Measurements from ENCODE around the gene RREB1. TPM values are rescaled to one million over a fixed set of nuclear protein-coding genes. Genes with fewer than 3 reads are reported as not detected.

RREB1 gene
- total and polyA plus RNA-seq, 2 donors = 9.2 to 13.3 TPM

GRCh38 chr6:7184502-7184901 is 76.7 kb downstream of the RREB1 start:
- no peak for DNase-seq (ENCODE audit: low read depth in 6 of 9, low spot score in 9 of 9)
- Histone ChIP-seq H3K27me3 (ENCODE audit: control insufficient read depth in 2 of 2, insufficient read depth in 1 of 2, low read length in 1 of 2) (no peaks in the 10 kb centered on the region), H3K4me1 (ENCODE audit: control insufficient read depth in 2 of 2, insufficient read depth in 2 of 2, low read length in 2 of 2) (peaks cover 0 to 2% of the 10 kb centered on the region in 2 donors), H3K36me3 (ENCODE audit: control insufficient read depth in 2 of 2, insufficient read depth in 2 of 2, low read length in 1 of 2) (peaks cover 75 to 90% of the 10 kb centered on the region in 2 donors), H3K27ac (ENCODE audit: low read depth in 1 of 2, low read length in 1 of 2) (no peak overlapping the region), H3K9me3 (ENCODE audit: control insufficient read depth in 2 of 2, insufficient read depth in 1 of 2, low read length in 1 of 2) (no peaks in the 10 kb centered on the region), H3K4me3 (ENCODE audit: low read length in 2 of 2) (no peak overlapping the region)
- 98% methylated on average over 1 of the region's 1 CpG for WGBS

DNA sequence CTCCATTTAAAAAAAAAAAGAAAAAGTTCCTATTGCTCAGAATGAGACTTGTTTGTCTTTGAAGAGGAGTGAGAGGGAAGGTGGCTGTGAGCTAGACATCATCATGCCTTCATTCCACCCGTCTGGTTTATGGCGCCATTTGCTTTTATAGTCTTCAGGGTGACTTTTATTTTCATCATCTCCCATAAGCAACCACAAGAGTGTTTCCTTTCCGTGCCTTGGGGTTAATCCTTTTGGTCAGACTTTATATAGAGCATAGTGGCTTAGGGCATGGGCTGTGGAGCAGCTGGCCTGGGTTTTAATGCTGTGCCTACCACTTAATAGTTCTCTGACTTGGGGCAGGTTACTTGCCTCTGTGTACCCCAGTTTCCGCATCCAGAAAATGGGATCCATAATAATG is 77.8 kb downstream of the RREB1 start:
- no peak for DNase-seq (ENCODE audit: low read depth in 6 of 9, low spot score in 9 of 9)
- peaks cover 70 to 90% of the 10 kb centered on the region in 2 donors for H3K36me3 ChIP-seq (ENCODE audit: control insufficient read depth in 2 of 2, insufficient read depth in 2 of 2, low read length in 1 of 2)
- no peak overlapping the region for H3K4me3 ChIP-seq (ENCODE audit: low read length in 2 of 2)
- 96% methylated on average over 4 of the region's 4 CpGs for WGBS
- no peaks in the 10 kb centered on the region for H3K9me3 ChIP-seq (ENCODE audit: control insufficient read depth in 2 of 2, insufficient read depth in 1 of 2, low read length in 1 of 2)
- peaks cover 0 to 1% of the 10 kb centered on the region in 2 donors for H3K4me1 ChIP-seq (ENCODE audit: control insufficient read depth in 2 of 2, insufficient read depth in 2 of 2, low read length in 2 of 2)
- no peak overlapping the region for H3K27ac ChIP-seq (ENCODE audit: low read depth in 1 of 2, low read length in 1 of 2)
- H3K27me3 ChIP-seq (ENCODE audit: control insufficient read depth in 2 of 2, insufficient read depth in 1 of 2, low read length in 1 of 2) = no peaks in the 10 kb centered on the region

DNA sequence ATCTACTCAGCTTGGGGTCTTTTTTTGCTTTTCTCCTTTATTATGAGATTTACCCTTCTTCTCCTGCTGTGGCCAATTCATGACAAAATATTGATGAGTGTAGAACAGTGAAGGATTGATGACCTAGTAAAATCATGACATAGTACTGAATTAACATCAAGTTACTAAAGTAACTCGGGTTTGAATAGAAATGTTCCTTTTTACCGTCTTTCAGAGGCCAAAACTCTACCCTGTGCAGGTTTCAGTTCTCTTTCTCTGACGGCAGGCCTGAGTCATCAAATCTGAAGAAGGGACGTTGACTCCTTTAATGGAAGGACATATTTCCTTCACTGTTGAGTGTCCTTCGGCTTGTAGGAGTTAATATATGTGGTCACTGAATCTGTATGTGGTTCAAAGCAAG is 80.7 kb downstream of the RREB1 start:
- WGBS = 89% methylated on average over 5 of the region's 5 CpGs
- peaks cover 51 to 69% of the 10 kb centered on the region in 2 donors for H3K36me3 ChIP-seq (ENCODE audit: control insufficient read depth in 2 of 2, insufficient read depth in 2 of 2, low read length in 1 of 2)
- no peak for DNase-seq (ENCODE audit: low read depth in 6 of 9, low spot score in 9 of 9)

DNA sequence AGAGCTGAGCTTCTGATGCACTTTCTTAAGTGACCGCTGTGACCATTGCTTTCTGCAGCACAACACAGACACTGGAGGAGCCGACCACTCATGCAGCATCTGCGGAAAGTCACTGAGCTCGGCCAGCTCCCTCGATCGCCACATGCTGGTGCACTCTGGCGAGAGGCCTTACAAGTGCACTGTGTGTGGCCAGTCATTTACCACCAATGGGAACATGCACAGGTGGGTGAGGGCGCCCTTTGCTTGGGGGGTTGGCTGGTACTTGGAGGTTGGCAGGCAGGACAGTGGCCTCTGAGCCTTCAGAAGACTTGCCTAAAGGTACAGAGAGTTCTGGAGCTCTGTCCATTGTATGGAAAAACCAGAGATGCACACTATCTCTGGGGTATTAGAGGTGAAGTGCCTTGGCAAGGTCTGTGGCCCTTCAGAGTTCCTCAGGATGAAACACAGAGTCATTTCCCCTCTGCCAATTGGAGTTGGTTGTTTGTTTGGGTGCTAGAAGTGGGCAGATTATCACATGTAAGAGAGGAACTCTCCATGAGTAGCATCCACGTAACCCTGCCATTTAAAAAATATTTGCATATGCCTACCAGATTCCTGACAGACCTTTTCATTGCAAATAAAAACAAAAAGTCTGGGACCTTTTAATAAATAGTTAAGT is 81.5 kb downstream of the RREB1 start:
- no peaks in the 10 kb centered on the region for H3K27me3 ChIP-seq (ENCODE audit: control insufficient read depth in 2 of 2, insufficient read depth in 1 of 2, low read length in 1 of 2)
- H3K4me1 ChIP-seq (ENCODE audit: control insufficient read depth in 2 of 2, insufficient read depth in 2 of 2, low read length in 2 of 2) = no peaks in the 10 kb centered on the region
- no peak for DNase-seq (ENCODE audit: low read depth in 6 of 9, low spot score in 9 of 9)
- no peak overlapping the region for H3K4me3 ChIP-seq (ENCODE audit: low read length in 2 of 2)
- H3K36me3 ChIP-seq (ENCODE audit: control insufficient read depth in 2 of 2, insufficient read depth in 2 of 2, low read length in 1 of 2) = peaks cover 46 to 67% of the 10 kb centered on the region in 2 donors
- no peaks in the 10 kb centered on the region for H3K9me3 ChIP-seq (ENCODE audit: control insufficient read depth in 2 of 2, insufficient read depth in 1 of 2, low read length in 1 of 2)
- peak overlapping the region in 1 of 2 donors; percentile 27 for H3K27ac ChIP-seq (ENCODE audit: low read depth in 1 of 2, low read length in 1 of 2)
- 98% methylated on average over 9 of the region's 9 CpGs for WGBS

More for the DNA sequence above, 80.7 kb downstream of the RREB1 start:
- no peaks in the 10 kb centered on the region for H3K27me3 ChIP-seq (ENCODE audit: control insufficient read depth in 2 of 2, insufficient read depth in 1 of 2, low read length in 1 of 2)
- H3K27ac ChIP-seq (ENCODE audit: low read depth in 1 of 2, low read length in 1 of 2) = no peak overlapping the region
- no peaks in the 10 kb centered on the region for H3K4me1 ChIP-seq (ENCODE audit: control insufficient read depth in 2 of 2, insufficient read depth in 2 of 2, low read length in 2 of 2)
- H3K4me3 ChIP-seq (ENCODE audit: low read length in 2 of 2) = no peak overlapping the region
- no peaks in the 10 kb centered on the region for H3K9me3 ChIP-seq (ENCODE audit: control insufficient read depth in 2 of 2, insufficient read depth in 1 of 2, low read length in 1 of 2)

- Histone ChIP-seq H3K27me3 (ENCODE audit: control insufficient read depth in 2 of 2, insufficient read depth in 1 of 2, low read length in 1 of 2) (no peaks in the 10 kb centered on the region), H3K36me3 (ENCODE audit: control insufficient read depth in 2 of 2, insufficient read depth in 2 of 2, low read length in 1 of 2) (peaks cover 38 to 60% of the 10 kb centered on the region in 2 donors), H3K4me3 (ENCODE audit: low read length in 2 of 2) (no peak overlapping the region), H3K9me3 (ENCODE audit: control insufficient read depth in 2 of 2, insufficient read depth in 1 of 2, low read length in 1 of 2) (no peaks in the 10 kb centered on the region), H3K4me1 (ENCODE audit: control insufficient read depth in 2 of 2, insufficient read depth in 2 of 2, low read length in 2 of 2) (peaks cover 5 to 6% of the 10 kb centered on the region in 2 donors), H3K27ac (ENCODE audit: low read depth in 1 of 2, low read length in 1 of 2) (no peak overlapping the region)
- DNase-seq (ENCODE audit: low read depth in 6 of 9, low spot score in 9 of 9) = no peak
- 98% methylated on average over 2 of the region's 2 CpGs for WGBS
These were observed 83.0 kb downstream of the RREB1 start for GRCh38 chr6:7190791-7191190.

GRCh38 chr6:7193122-7193521 is 85.4 kb downstream of the RREB1 start:
- WGBS = over 99% methylated on average over 2 of the region's 2 CpGs
- no peak for DNase-seq (ENCODE audit: low read depth in 6 of 9, low spot score in 9 of 9)

DNA sequence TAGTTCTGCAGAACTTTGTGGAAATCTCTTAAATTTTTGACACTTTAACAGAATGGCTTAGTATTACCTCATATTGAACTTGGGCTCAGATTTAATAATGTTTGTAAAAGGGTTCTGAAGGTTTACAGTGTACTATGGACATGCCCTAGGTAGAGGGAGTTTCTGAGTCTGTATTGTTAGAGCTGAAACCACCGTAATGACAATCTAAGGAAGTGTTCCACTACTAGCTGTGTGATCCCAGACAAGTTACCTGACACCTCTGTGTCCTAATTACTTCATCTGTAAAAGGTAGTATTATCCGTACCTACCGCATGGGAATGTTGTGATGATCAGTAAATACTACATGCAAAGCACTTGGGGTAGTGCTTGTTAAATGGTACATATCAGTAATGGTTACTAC is 86.9 kb downstream of the RREB1 start:
- no peak overlapping the region for H3K27ac ChIP-seq (ENCODE audit: low read depth in 1 of 2, low read length in 1 of 2)
- DNase-seq (ENCODE audit: low read depth in 6 of 9, low spot score in 9 of 9) = no peak
- H3K4me1 ChIP-seq (ENCODE audit: control insufficient read depth in 2 of 2, insufficient read depth in 2 of 2, low read length in 2 of 2) = peaks cover 14 to 25% of the 10 kb centered on the region in 2 donors
- no peaks in the 10 kb centered on the region for H3K27me3 ChIP-seq (ENCODE audit: control insufficient read depth in 2 of 2, insufficient read depth in 1 of 2, low read length in 1 of 2)
- H3K4me3 ChIP-seq (ENCODE audit: low read length in 2 of 2) = no peak overlapping the region
- no peaks in the 10 kb centered on the region for H3K9me3 ChIP-seq (ENCODE audit: control insufficient read depth in 2 of 2, insufficient read depth in 1 of 2, low read length in 1 of 2)
- 96% methylated on average over 3 of the region's 3 CpGs for whole genome bisulfite sequencing
- peaks cover 4 to 40% of the 10 kb centered on the region in 2 donors for H3K36me3 ChIP-seq (ENCODE audit: control insufficient read depth in 2 of 2, insufficient read depth in 2 of 2, low read length in 1 of 2)

More at GRCh38 chr6:7193122-7193521, 85.4 kb downstream of the RREB1 start:
- Histone ChIP-seq H3K27ac (ENCODE audit: low read depth in 1 of 2, low read length in 1 of 2) (no peak overlapping the region), H3K4me3 (ENCODE audit: low read length in 2 of 2) (no peak overlapping the region), H3K9me3 (ENCODE audit: control insufficient read depth in 2 of 2, insufficient read depth in 1 of 2, low read length in 1 of 2) (no peaks in the 10 kb centered on the region), H3K4me1 (ENCODE audit: control insufficient read depth in 2 of 2, insufficient read depth in 2 of 2, low read length in 2 of 2) (peaks cover 14 to 25% of the 10 kb centered on the region in 2 donors), H3K27me3 (ENCODE audit: control insufficient read depth in 2 of 2, insufficient read depth in 1 of 2, low read length in 1 of 2) (no peaks in the 10 kb centered on the region), H3K36me3 (ENCODE audit: control insufficient read depth in 2 of 2, insufficient read depth in 2 of 2, low read length in 1 of 2) (peaks cover 17 to 47% of the 10 kb centered on the region in 2 donors)

GRCh38 chr6:7195339-7196018 is 87.7 kb downstream of the RREB1 start:
- no peak for DNase-seq (ENCODE audit: low read depth in 6 of 9, low spot score in 9 of 9)
- no peaks in the 10 kb centered on the region for H3K27me3 ChIP-seq (ENCODE audit: control insufficient read depth in 2 of 2, insufficient read depth in 1 of 2, low read length in 1 of 2)
- no peak overlapping the region for H3K4me3 ChIP-seq (ENCODE audit: low read length in 2 of 2)
- H3K9me3 ChIP-seq (ENCODE audit: control insufficient read depth in 2 of 2, insufficient read depth in 1 of 2, low read length in 1 of 2) = no peaks in the 10 kb centered on the region
- peak overlapping the region in 1 of 2 donors; percentile 83 for H3K27ac ChIP-seq (ENCODE audit: low read depth in 1 of 2, low read length in 1 of 2)
- WGBS = 86% methylated on average over 9 of the region's 9 CpGs
- peaks cover 14 to 25% of the 10 kb centered on the region in 2 donors for H3K4me1 ChIP-seq (ENCODE audit: control insufficient read depth in 2 of 2, insufficient read depth in 2 of 2, low read length in 2 of 2)
- peaks cover 4 to 33% of the 10 kb centered on the region in 2 donors for H3K36me3 ChIP-seq (ENCODE audit: control insufficient read depth in 2 of 2, insufficient read depth in 2 of 2, low read length in 1 of 2)

- H3K27me3 ChIP-seq (ENCODE audit: control insufficient read depth in 2 of 2, insufficient read depth in 1 of 2, low read length in 1 of 2) = no peaks in the 10 kb centered on the region
- WGBS = 44% methylated on average over 7 of the region's 7 CpGs
- H3K4me3 ChIP-seq (ENCODE audit: low read length in 2 of 2) = no peak overlapping the region
- H3K36me3 ChIP-seq (ENCODE audit: control insufficient read depth in 2 of 2, insufficient read depth in 2 of 2, low read length in 1 of 2) = peaks cover 0 to 28% of the 10 kb centered on the region in 2 donors
- peaks cover 14 to 25% of the 10 kb centered on the region in 2 donors for H3K4me1 ChIP-seq (ENCODE audit: control insufficient read depth in 2 of 2, insufficient read depth in 2 of 2, low read length in 2 of 2)
- no peaks in the 10 kb centered on the region for H3K9me3 ChIP-seq (ENCODE audit: control insufficient read depth in 2 of 2, insufficient read depth in 1 of 2, low read length in 1 of 2)
- DNase-seq (ENCODE audit: low read depth in 6 of 9, low spot score in 9 of 9) = peak in 7 of 9 donors; percentile 29 to 69 (median 49)
- H3K27ac ChIP-seq (ENCODE audit: low read depth in 1 of 2, low read length in 1 of 2) = peak overlapping the region in 1 of 2 donors; percentile 83
These were observed 88.2 kb downstream of the RREB1 start for GRCh38 chr6:7196019-7196402.
